ENCODE results near the gene GALNT2. TPM values are rescaled to one million over a fixed set of nuclear protein-coding genes. Genes with fewer than 3 reads are reported as not detected.

Gene GALNT2
- polyA plus RNA-seq, 1 of the 3 experiments (the other 2 are of a cell fraction) = 118 TPM

DNA sequence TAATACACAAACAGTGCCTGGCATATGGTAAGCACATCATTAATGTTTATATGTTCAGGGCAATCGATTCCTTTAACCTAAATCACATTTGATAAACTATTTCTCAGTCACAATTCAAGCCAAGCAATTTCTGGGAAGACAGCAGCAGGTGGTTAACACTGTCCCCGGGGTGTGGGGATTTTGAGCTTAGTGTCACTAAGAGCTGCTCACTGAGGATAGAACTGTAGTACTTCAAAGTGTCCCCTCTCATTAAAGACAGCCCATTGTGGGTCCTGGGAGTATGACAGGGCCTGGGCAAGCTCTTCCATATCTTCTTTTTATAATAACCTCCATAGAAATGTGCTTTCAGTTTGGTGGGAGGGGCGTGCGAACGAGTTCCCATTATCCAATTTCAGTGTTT lies 8.4 kb upstream of the GALNT2 start (continued):
- TF ChIP-seq IRF3 (IDR thresholded peaks at IDR 0.05; ENCODE audit: low read depth, low read length) (no peak), ELF1 (IDR thresholded peaks at IDR 0.05) (no peak), TCF12 (IDR thresholded peaks at IDR 0.05) (no peak), EP300 (IDR thresholded peaks at IDR 0.05; ENCODE audit: borderline replicate concordance in 1 of 2, low read depth in 1 of 2, low read length in 1 of 2) (no peak)
- TF ChIP-seq, protein P1, sequence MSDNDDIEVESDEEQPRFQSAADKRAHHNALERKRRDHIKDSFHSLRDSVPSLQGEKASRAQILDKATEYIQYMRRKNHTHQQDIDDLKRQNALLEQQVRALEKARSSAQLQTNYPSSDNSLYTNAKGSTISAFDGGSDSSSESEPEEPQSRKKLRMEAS (IDR thresholded peaks at IDR 0.05; ENCODE audit: low read depth) = no peak
- TF ChIP-seq, protein P2, sequence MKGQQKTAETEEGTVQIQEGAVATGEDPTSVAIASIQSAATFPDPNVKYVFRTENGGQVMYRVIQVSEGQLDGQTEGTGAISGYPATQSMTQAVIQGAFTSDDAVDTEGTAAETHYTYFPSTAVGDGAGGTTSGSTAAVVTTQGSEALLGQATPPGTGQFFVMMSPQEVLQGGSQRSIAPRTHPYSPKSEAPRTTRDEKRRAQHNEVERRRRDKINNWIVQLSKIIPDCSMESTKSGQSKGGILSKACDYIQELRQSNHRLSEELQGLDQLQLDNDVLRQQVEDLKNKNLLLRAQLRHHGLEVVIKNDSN (IDR thresholded peaks at IDR 0.05; ENCODE audit: borderline replicate concordance, low read depth) = no peak

GRCh38 chr1:230061801-230062200 lies 5.2 kb upstream of the GALNT2 start:
- Histone ChIP-seq H3F3A (replicated peaks; ENCODE audit: insufficient read depth) (peaks cover 15% of the 10 kb centered on the region), H3K9ac (no peak overlapping the region), H3K9me3 (peaks cover 4% of the 10 kb centered on the region; the same call in 1 of the 2 replicates), H3K4me1 (ENCODE audit: control insufficient read depth in 1 of 2, insufficient read depth in 2 of 2, low read depth in 1 of 2, low read length in 1 of 2) (peaks cover 0 to 5% of the 10 kb centered on the region in 2 experiments; a peak in 2 of 4 replicates), H4K20me1 (ENCODE audit: insufficient read depth) (no peaks in the 10 kb centered on the region), H3K36me3 (replicated peaks in 1 of 2; ENCODE audit: control insufficient read depth in 1 of 2, insufficient read depth in 2 of 2, low read length in 1 of 2) (no peaks in the 10 kb centered on the region), H3K9me2 (no peaks in the 10 kb centered on the region), H3K27me3 (ENCODE audit: insufficient read depth) (no peaks in the 10 kb centered on the region; the same call in 1 of the 2 replicates), H3K79me2 (ENCODE audit: insufficient read depth) (no peaks in the 10 kb centered on the region), H2AFZ (ENCODE audit: low read depth) (no peak overlapping the region), H3K4me3 (ENCODE audit: low read depth in 2 of 2, low read length in 1 of 2) (no peak overlapping the region), H3K4me2 (no peak overlapping the region), H3K27ac (ENCODE audit: low read depth in 2 of 2, low read length in 1 of 2) (no peak overlapping the region)
- ChIA-PET POLR2A (no interaction called here), CTCF (no interaction called here)
- no peak for TF ChIP-seq USF2 (IDR thresholded peaks at IDR 0.05; ENCODE audit: borderline replicate concordance, low read depth, low read length)
- TF ChIP-seq MEF2A (IDR thresholded peaks at IDR 0.05; ENCODE audit: borderline replicate concordance, low read depth) = no peak
- TF ChIP-seq PBX3 (IDR thresholded peaks at IDR 0.05) = no peak
- no peak for TF ChIP-seq TAF1 (IDR thresholded peaks at IDR 0.05; ENCODE audit: borderline replicate concordance, low read depth, low read length)
- TF ChIP-seq RXRA (IDR thresholded peaks at IDR 0.05; ENCODE audit: borderline replicate concordance, low read depth) = no peak
- no peak for TF ChIP-seq SIN3A (IDR thresholded peaks at IDR 0.05; ENCODE audit: borderline replicate concordance, low read depth, low read length)
- TF ChIP-seq, protein P3, sequence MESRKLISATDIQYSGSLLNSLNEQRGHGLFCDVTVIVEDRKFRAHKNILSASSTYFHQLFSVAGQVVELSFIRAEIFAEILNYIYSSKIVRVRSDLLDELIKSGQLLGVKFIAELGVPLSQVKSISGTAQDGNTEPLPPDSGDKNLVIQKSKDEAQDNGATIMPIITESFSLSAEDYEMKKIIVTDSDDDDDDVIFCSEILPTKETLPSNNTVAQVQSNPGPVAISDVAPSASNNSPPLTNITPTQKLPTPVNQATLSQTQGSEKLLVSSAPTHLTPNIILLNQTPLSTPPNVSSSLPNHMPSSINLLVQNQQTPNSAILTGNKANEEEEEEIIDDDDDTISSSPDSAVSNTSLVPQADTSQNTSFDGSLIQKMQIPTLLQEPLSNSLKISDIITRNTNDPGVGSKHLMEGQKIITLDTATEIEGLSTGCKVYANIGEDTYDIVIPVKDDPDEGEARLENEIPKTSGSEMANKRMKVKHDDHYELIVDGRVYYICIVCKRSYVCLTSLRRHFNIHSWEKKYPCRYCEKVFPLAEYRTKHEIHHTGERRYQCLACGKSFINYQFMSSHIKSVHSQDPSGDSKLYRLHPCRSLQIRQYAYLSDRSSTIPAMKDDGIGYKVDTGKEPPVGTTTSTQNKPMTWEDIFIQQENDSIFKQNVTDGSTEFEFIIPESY (IDR thresholded peaks at IDR 0.05; ENCODE audit: borderline replicate concordance, low read depth) = no peak
- TF ChIP-seq RCOR1 (IDR thresholded peaks at IDR 0.05; ENCODE audit: low read length) = no peak
- no peak for TF ChIP-seq ELF1 (IDR thresholded peaks at IDR 0.05)
- TF ChIP-seq GABPA (IDR thresholded peaks at IDR 0.05; ENCODE audit: low read depth) = no peak
- TF ChIP-seq CHD2 (IDR thresholded peaks at IDR 0.05; ENCODE audit: low read length, partially characterized antibody) = no peak
- no peak for TF ChIP-seq IRF3 (IDR thresholded peaks at IDR 0.05; ENCODE audit: low read depth, low read length)
- TF ChIP-seq SMC3 (IDR thresholded peaks at IDR 0.05; ENCODE audit: low read depth, low read length) = no peak
- TF ChIP-seq, protein P1 (IDR thresholded peaks at IDR 0.05; ENCODE audit: low read depth) = no peak
- no peak for TF ChIP-seq MXI1 (IDR thresholded peaks at IDR 0.05; ENCODE audit: low read depth, low read length)
- no peak for TF ChIP-seq CTCF (IDR thresholded peaks at IDR 0.05)
- no peak for TF ChIP-seq TCF12 (IDR thresholded peaks at IDR 0.05)
- no peak for TF ChIP-seq FOSL2 (IDR thresholded peaks at IDR 0.05; ENCODE audit: borderline replicate concordance, low read depth)
- no peak for TF ChIP-seq NRF1 (IDR thresholded peaks at IDR 0.05; ENCODE audit: low read depth, low read length)
- 88% methylated on average over 4 of the region's 4 CpGs for WGBS (ENCODE audit: low lambda C conversion rate)
- DNase-seq = no peak
